ELF-1 (cell line): ENCODE data around the gene ACAD11.

ENCODE experiments used
- DNase-seq: peaks from one replicate; pipeline ENCODE4 v3.0.0-alpha.2; 2016; ENCODE audit warnings: low read depth, low spot score

The ACAD11 gene, protein sequence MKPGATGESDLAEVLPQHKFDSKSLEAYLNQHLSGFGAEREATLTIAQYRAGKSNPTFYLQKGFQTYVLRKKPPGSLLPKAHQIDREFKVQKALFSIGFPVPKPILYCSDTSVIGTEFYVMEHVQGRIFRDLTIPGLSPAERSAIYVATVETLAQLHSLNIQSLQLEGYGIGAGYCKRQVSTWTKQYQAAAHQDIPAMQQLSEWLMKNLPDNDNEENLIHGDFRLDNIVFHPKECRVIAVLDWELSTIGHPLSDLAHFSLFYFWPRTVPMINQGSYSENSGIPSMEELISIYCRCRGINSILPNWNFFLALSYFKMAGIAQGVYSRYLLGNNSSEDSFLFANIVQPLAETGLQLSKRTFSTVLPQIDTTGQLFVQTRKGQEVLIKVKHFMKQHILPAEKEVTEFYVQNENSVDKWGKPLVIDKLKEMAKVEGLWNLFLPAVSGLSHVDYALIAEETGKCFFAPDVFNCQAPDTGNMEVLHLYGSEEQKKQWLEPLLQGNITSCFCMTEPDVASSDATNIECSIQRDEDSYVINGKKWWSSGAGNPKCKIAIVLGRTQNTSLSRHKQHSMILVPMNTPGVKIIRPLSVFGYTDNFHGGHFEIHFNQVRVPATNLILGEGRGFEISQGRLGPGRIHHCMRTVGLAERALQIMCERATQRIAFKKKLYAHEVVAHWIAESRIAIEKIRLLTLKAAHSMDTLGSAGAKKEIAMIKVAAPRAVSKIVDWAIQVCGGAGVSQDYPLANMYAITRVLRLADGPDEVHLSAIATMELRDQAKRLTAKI

DNA sequence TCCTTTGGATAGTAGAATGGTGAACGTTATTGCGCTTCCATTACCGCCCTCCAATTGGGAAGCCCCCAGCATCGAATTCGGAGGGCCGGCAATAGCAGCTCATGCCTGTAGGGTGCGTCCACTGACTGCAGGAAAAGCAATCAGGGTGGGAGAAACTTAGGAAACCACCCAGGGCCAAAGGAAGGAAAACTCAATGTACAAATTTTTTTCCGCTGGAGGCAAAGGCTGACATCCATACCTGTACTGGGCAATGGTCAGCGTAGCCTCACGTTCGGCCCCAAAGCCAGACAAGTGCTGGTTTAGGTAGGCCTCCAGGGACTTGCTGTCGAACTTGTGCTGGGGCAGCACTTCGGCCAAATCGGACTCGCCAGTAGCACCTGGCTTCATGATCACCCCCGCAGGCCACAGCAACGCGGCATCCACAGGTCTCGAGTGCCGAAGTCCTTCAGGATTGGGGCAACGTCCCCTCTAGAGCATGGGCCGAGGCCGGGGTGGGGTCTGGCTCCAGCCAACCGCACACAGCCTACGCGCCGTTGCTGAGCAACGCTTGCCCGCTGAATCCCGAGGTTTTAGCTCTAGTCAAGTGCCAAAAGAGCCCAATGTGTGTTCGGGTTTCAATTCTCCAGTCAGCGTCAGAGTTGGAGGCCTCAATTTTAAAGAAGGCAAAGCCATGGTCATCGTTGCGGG, at the start of gene ACAD11:
TSS of gene ACAD11 (minus strand) at position 445 of the 687 bp plus-strand sequence. CDS start at position 387, 58 bp downstream.
- peak; percentile 77 for DNase-seq

DNA sequence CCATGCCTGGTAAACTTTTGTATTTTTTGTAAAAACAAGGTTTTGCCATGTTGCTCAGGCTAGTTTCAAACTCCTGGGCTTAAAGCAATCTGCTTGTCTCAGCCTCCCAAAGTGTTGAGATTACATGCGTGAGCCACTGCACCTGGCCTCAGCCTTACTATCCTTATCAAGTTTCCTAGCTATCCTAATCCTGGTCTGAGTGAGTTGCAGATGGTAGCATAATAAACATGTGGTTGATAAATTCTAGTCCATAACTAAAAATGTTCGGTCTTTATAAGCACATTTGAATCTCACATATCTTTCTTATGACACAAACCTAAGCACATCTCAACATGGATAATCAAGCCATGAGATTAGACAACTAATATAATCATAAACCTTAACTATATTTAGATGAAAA, 44.1 kb upstream of the ACAD11 start:
- no peak for DNase-seq

DNA sequence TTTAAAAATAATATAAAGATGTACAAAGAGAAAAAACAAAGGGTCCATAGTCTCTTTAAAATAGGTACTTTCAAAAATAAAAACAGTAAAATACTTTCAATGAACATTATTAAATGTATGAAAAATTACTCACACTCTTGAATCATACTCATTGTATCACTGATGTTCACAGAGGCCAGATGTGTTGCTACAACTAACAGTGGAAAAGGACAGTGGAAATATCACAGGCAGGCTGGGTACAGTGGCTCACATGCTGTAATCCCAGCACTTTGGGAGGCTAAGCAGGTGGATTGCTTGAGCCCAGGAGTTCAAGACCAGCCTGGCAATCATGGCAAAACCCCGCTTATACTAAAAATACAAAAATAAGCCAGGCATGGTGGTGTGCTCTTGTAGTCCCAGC, 35.8 kb upstream of the ACAD11 start:
- DNase-seq: no peak

DNA sequence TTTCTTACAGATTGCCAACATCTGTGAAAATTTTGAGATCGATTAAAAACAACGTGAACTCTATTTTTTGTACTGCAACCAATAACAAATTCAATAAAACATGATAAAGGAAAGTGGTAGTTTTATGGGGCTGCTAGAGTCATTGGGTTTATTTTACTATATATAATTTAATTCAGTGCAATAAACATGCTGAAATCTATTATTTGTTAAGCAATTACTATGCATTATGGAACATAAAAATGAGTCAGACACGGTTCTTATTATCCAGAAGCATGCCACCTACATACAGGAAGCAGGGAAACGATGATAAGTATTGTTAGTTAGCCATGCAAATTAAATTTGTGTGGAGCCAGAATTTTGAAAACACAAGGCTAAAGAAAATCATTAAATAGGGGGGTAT, 35.4 kb upstream of the ACAD11 start:
- DNase-seq: no peak

DNA sequence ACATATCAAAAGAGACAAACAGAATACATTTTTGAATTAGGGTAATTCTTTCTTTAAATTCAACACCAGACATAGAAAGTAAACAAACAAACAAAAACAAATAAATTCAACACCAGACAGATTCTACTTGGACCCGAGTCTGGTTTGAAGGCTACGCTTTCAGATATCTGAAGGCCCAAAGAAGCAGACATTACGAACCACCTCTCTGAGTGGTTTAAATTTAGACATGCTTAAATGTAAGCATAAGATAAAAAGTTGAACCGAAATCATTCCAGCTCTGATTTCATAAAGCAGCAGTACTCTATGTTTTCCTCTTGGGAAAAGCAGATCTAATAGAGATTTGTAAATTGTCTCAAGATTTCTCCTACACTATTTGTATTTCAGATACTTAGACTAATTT, 30.4 kb upstream of the ACAD11 start:
- no peak for DNase-seq

DNA sequence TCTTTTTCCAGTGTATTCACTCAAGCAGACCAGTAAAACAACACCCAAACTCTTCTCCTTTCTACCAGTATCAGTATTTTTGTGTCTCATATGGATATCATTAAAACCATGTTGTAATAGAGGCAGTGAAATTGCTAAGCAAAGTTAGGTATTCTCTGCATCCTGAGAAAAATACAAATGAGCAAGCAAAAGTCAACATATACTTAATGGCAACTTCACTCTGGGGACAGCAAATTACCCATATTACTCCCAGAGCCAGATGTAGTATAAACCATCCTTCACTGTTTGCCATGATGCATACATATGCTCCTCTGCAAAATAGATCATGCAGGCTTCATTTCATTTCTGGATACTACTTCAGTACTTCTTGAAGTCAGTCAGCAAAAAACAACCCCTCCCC, 22.6 kb upstream of the ACAD11 start:
- no peak for DNase-seq

DNA sequence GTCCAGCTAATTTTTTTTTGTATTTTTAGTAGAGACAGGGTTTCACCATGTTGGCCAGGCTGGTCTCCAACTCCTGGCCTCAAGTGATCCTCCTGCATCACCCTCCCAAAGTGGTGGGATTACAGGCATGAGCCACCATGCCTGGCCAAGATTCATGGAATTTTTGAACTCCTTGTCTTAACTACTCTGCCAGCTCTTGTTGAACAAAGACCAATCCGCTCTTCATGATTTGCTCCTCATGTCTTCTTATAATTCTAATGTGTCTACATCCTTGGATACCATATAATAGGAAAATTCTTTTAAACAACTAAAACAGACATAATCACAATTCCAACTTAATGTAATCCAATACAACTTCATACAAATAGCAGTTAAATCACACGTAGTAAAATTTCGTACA, 21.8 kb upstream of the ACAD11 start:
- DNase-seq: no peak

DNA sequence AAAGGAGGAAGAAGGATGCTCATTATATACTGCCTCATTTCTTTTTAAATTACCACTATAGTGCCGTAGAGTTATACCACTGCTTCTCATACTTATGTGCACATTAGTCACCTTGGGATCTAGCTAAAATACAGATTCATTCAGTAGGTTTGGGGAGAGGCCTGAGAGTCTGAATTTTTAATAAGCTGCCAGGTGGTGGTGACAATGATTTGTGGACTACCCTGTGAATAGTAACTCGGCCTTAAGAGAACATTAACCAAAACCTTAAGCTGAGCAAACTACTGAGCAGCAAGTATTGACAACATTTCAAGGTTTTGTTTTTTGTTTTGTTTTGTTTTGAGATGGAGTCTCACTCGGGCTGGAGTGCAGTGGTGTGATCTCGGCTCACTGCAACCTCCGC, 20.3 kb upstream of the ACAD11 start:
- no peak for DNase-seq

DNA sequence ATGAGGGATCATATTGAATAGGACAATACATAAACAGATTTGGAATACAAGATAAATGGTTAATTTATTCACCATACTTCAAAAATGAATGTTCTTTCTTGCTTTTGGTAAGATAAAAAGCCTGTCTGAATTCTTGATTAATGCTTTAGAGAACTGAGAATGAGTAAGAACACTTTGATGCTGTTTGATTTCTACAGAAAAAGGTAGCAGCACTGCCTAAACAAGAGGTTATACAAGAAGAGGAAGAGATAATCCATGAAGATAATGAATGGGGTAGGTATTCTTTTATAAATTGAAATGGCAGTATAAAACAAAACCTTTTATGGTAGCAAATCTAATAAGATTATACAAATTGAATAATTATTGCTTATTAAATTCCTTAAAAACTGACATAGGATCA, 15.8 kb upstream of the ACAD11 start:
- DNase-seq: no peak

DNA sequence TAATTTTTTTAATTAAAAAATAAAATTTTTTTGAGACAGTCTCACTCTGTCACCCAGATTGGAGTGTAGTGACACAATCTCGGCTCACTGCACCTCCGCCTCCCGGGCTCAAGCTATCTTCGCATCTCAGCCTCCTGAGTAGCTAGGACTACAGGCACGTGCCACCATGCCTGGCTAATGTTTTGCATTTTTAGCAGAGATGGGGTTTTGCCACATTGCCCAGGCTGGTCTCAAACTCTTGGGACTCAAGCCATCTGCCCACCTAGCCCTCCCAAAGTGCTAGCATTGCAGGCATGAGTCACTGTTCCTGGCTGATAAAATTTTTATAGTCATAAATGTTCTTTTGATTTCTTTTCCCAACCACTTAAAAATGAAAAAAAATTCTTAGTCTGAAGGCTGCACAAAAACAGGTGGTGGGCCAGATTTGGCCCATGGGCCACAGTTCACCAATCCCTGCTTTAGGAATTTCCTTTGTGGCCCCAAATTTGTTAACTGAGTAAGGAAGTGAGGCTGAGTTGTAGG, 9.7 kb upstream of the ACAD11 start:
- no peak for DNase-seq

DNA sequence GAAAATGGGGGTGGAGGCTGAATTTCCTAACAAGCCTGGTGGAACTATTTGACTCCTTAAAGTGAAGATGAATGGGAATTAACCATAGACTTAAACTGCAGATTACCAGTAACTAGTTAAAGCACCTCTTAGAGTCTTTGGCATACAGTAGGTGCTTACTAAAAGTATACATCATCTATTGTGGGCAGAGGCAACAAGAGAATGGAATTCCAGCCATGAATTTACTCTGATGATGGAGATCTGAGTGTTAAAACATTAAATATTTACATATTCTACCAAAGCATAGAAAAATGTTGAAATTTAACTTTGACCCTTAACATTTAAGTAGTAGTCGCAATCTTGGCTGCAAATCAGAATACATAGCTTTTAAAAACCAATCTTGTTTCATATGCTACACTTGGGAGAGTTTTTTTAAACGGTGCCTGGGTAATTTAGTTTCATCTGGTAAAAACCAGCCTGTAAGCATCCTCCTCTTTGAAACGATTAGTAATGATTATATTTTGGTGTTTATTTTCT, 5.7 kb upstream of the ACAD11 start:
- no peak for DNase-seq

DNA sequence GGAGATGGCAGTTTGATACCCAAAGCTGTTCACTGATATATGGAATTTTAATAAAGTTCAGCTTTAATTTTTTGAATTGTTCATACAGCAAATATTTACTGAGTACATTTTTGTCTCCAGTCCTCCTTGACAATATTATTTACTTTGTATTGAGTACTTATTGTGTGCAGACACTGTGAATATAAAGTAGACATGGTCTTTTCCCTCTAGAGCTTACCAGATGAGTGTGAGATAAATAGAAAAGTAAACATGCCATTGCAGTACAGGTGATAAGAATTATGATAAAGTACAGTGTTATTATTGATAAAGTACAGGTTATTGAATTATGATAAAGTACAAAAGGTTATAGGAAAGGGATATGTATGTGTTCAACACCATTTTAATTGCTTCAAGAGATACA, 2.6 kb upstream of the ACAD11 start:
- no peak for DNase-seq

DNA sequence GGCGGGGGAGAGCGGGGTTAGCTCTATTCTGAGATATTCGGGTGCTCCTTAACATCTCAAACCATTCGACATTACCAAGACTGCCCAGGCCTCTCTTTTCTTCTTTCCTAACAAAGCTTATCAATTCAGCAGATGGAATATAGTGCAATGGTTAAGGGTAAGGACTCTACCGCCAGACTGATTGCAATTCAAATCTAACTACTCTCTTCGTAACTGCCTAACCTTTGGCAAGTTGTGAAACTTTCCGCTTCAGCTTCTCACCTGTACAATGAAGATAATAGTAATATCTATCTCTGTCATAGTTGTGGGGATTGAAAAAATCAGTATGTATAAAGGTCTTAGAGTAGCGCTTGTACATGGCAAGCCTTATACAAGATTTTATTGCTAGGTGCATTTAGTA, 1.5 kb upstream of the ACAD11 start:
- DNase-seq: no peak

DNA sequence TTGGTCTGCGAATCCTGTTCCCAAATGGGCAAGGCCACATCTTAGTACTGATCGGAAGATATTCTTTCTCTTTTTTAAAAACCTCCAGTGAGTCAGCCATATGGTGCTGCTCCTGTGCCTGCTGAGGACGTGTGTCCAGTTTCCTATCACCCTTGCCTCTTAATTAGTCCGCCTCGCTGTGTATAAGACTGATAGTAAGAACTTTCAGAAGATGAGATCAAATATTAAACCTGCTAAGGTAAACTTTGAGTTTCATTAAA, 1.1 kb upstream of the ACAD11 start:
- DNase-seq: no peak

DNA sequence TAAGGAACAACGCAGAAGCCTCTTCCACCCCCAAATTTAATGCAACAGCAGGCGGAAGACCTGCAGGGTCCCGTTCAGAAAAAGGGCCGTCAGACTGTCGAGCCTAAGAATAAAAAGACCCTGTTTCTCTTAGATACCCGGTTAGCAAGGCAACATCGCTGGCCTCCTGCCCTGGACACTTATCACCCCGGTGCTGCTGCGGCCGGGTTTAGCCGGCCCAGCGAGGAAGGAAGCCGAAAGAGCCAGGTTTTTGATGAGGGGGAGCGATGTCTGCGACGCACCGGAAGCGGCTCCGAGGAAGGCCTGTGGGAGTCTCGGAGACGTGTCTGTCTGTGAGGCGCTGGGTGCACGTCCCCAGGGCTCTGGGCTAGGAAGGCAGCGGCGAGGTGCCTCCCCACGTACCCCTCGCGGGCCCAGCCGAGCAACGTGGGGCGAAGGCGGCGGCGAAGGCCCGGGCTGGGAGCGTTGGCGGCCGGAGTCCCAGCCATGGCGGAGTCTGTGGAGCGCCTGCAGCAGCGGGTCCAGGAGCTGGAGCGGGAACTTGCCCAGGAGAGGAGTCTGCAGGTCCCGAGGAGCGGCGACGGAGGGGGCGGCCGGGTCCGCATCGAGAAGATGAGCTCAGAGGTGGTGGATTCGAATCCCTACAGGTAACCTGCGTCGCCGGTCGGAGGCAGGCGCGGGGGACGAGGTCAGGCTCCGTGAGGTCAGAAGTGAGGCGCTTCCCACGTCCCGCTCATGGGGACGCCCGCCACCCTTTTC, 622 bp upstream of the ACAD11 start, which contains the start of gene UBA5:
TSS of gene UBA5 (plus strand) at position 278 of the 759 bp plus-strand sequence. CDS start at position 487, 209 bp downstream.
- peak; percentile 75 for DNase-seq

DNA sequence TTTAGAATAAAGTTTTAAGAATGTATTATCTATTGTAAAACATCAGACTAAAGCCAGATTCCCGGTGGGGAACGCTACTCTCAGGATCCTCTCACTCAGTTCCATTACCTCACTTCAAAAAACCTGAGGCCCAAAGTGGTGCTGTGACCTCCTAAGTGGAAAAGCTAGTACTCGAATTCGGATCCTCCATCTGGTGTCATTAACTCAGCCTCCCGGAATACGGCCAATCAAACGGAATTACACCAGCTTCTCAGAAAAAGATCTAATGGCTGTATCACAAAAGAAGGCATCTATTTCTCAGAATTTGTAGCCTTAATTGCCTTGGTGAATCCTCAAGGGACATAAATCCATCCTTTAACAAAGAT, 627 bp downstream of the ACAD11 start:
- DNase-seq: no peak

DNA sequence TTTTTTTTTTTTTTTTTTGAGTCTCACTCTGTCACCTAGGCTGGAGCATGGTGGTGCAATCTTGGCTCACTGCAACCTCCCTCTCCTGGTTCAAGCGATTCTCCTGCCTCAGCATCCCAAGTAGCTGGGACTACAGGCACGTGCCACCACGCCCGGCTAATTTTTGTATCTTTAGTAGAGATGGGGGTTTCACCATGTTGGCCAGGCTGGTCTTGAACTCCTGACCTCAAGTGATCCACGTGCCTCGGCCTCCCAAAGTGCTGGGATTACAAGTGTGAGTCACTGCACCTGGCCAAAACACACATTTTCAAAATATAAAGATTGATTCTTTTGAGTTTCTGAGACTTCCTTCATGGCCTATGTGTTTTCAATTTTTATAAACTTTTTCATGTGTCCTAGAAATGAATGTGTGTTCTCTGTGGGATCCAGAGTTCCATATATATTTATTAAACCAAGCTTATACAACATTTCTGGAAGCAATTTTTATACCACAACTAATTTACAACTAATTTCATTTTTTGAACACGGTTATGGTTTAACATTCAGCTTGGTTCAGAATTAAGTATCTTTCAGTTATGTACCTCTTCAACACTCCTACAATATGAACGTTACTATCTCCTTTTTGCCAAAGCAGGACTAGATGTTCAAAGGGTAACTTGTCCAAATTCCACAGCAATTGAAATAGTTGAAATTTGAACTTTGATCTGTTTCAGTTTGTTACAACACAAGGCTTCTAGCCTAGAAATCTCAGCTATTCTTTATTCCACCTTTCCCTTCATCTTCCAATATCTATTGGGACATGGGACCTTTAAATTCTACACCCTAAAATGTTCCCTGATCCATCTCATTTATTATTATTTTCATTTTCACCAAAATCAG, 1.5 kb downstream of the ACAD11 start:
- DNase-seq: no peak

DNA sequence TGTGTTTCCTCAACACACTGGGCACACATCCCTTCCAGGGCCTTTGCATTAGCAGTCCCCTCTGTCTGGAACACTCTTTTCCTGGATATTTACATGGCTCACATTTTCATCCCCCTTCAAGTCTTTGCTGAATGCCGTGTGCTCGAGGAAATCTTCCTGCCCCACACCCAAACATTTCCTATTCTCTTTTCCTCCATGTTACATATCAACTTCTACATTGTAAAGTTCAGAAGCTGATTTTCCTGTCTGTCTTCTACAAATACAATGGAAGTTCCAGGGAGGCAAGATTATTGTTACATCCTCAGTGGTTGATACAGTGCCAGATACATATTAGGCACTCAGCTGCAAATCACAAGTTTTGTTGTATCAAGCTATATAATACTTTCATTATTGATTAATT, 4.1 kb downstream of the ACAD11 start:
- DNase-seq: no peak

DNA sequence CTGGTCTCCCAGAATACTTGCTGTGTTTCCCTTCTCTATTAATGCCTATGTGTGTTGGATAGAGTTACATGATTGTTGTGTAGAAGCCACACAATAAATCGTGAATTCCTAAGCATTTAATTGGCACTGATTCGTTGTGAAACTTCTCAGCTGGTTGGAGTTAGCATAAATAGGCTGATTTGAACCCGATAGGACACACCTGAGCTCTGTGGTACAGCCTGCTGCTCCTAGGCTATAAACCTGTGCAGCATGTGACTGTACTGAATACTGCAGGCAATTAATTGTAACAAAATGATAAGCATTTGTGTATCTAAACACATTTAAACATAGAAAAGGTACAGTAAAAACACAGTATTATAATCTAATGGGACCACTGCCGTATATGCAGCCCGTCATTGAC, 4.9 kb downstream of the ACAD11 start:
- DNase-seq: no peak

DNA sequence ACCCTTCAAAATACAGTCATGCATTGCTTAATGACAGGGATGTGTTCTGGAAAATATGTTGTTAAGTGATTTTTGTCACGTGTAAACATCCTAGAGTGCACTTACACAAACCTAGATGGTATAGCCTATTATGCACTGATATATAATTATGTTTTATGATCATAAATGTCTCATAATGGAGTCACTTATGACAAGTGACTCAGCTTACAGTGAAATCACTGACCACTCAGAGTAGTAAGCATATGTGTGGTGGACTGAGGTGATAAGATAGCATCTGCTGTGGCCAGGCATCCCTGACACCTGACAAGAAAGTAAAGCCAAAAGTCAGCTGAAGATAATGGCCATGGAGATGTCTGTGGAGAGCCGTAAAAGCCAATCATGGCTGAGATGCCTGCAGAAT, 5.4 kb downstream of the ACAD11 start:
- no peak for DNase-seq
